H1 (cell line): Measurements from ENCODE around the gene ZNF512. TPM values are rescaled to one million over a fixed set of nuclear protein-coding genes. Genes with fewer than 3 reads are reported as not detected.

Source experiments
- CTCF ChIP-seq, 3 experiments: IDR thresholded peaks; 1 replicate in 2 of 3; 2 replicates in 1 of 3; pipeline versions ENCODE4 v1.5.1 to v1.6.1; 2011; ENCODE audit warnings: low read length in 3 of 3, mild to moderate bottlenecking in 3 of 3, inconsistent platforms in 2 of 3, low read depth in 1 of 3, moderate library complexity in 1 of 3; ENCODE audit not compliant: insufficient read depth in 1 of 3; ENCODE audit errors: control extremely low read depth in 1 of 3
- HDAC2 ChIP-seq, 2 experiments: fragments of 300-600 bp in 1 of 2; sonication (generic) in 1 of 2; IDR thresholded peaks; 2 replicates each; pipeline ENCODE4 v1.6.1; 2011 to 2012; ENCODE audit warnings: low read depth in 2 of 2, low read length in 2 of 2, mild to moderate bottlenecking in 2 of 2, moderate library complexity in 2 of 2, borderline replicate concordance in 1 of 2, inconsistent platforms in 1 of 2
- JUN ChIP-seq: IDR thresholded peaks from 2 replicates; pipeline ENCODE4 v1.6.1; 2011; ENCODE audit warnings: low read depth, mild to moderate bottlenecking, improper control_type of control experiment, low read length
- polyA plus RNA-seq, 7 experiments: library from polyadenylated mRNA; depleted of rRNA in 3 of 7; stranded (reverse) in 5 of 7; unstranded in 2 of 7; fragments of >200 nt in 5 of 7; fragments of 200-250 nt in 2 of 7; gene quantifications; 1 replicate in 5 of 7; 2 replicates in 1 of 7; 4 replicates in 1 of 7; pipeline versions ENCODE4 v1.2.1 to v1.2.3, GENCODE V29; 2011 to 2013; ENCODE audit warnings: missing spikeins in 2 of 7, mixed read lengths in 2 of 7
- total RNA-seq: library from RNA; stranded (reverse); fragmentation: NEBNext Ultra II Directional; extraction: Animal tissue kit (Norgen Biotek cat#: 25700); gene quantifications from 2 replicates; pipeline ENCODE4 v1.2.1, GENCODE V29; 2021

The ZNF512 gene
- total and polyA plus RNA-seq, 2 of the 8 experiments (the other 6 are each of a cell fraction or from before 2014, with no cell fraction given), result 17.6 to 37.9 TPM

GRCh38 chr2:27571197-27571596 is 11.6 kb upstream of the ZNF512 start (continued):
- no peak for TF ChIP-seq CTCF (IDR thresholded peaks at IDR 0.05; ENCODE audit: control extremely low read depth in 1 of 3, insufficient read depth in 1 of 3, low read depth in 1 of 3, low read length in 3 of 3)
- no peak for TF ChIP-seq HDAC2 (IDR thresholded peaks at IDR 0.05; ENCODE audit: borderline replicate concordance in 1 of 2, low read depth in 2 of 2, low read length in 2 of 2)
- no peak for TF ChIP-seq JUN
